ENCODE results near the gene DPF3. TPM values are rescaled to one million over a fixed set of nuclear protein-coding genes. Genes with fewer than 3 reads are reported as not detected.

DPF3 gene
- total RNA-seq, 2 experiments from 2014 or later = 0.48 to 1.2 TPM

DNA sequence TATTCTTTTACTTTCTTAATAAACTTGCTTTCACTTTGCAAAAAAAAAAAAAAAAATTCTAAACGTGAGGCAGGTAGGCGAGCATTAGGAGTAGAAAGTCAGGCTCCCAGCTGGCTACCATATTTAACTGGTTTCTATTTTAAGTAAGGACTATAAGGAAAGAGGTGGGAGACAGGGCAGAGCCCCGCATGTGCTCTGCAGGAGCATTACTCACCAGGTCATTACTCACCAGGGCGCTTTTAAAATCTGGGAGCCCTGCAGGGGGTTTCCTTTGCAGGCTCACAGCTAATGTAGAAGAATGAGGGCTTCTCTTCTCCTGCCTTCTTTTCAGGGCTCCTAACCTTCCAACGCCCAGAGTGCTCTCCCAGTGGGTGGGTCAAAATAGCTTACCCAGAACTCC lies 14.0 kb upstream of the DPF3 start:
- POLR2A ChIA-PET = no interaction called here
- CTCF ChIA-PET = interaction anchor here (1.0 kb wide), 1 partner anchor 393 kb away, joined by 3 read pairs; no protein-coding TSS in a partner anchor

DNA sequence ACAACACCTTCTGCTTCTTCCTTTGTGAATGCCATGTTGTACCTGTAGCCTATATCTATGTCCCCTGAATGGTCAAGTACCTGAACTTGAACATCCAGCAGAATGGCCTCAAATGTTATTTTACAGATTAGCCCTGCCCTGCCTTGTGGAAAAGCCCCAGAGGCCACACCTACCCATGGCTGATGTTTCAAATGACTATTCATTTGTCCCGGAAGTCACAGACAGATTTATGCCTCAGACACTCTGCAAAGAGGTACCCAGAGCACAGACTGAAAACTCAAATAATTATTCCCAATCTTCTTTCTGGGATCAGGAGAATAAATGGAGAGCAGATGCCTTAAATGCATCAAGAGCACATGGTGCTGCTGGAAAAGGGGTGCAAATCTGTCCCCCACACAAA lies 13.0 kb upstream of the DPF3 start:
- ChIA-PET POLR2A (no interaction called here), CTCF (interaction anchor here (1.0 kb wide), 1 partner anchor 392 kb away, joined by 3 read pairs; no protein-coding TSS in a partner anchor)

DNA sequence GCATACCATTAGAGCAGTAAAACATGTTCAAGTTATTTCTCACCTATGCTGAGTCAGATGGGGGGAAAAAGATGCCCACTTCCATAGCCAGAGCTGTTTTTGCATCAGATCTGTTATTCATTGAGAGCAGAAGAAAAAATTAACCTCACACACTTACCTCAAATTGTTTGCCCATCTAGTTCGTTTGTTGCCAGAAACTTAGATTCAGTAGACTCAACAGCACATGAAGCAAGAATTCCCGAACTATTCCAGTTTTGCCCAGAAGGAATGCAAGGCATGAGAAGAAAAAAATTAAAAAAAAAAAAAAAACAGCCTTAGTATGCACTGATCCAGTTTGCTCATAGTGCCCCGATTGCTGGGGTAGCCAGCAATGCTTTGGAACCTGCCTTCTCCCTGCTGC lies 12.4 kb upstream of the DPF3 start:
- POLR2A ChIA-PET = no interaction called here
- CTCF ChIA-PET = interaction anchor here (4.6 kb wide), 1 partner anchor 391 kb away, joined by 54 read pairs; no protein-coding TSS in a partner anchor

DNA sequence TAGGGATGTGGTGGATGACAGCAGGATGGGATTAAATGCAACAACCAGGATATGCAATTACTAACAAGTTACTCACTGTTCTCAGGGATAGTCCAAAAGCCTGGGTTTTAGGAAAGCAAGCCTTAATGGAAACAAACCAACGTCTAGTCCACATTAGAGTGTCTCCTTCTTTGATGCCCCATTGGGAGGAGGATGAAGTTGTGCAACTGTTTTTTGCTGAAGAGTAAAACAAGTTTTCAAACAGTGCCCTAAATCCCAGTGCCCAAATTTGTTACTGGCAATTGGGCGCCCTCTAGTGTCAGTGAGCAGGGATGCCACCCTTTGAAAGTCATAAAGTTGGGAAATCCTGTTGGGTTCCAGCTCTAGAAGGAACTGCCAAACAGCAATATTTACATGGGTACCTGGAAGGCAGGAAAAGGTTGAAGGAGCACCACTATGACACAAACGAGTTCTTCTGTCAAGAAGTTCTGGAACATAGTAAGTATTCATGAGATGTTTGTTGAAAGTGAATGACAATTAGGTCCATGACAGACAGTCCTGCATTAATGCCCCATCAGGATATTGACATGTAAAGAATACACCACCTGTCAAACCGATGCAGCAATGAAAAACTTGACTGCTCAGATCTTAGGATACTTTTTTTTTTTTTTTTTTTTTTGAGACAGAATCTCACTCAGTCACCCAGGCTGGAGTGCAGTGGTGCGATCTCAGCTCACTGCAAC lies 11.1 kb upstream of the DPF3 start:
- CTCF ChIA-PET = interaction anchor here (1.3 to 4.6 kb wide), 3 partner anchors 380 to 389 kb away, joined by 4 to 54 read pairs (median 8); no protein-coding TSS in a partner anchor
- POLR2A ChIA-PET = interaction anchor here (0.6 kb wide), 1 partner anchor 191 kb away, joined by 5 read pairs; no protein-coding TSS in a partner anchor

DNA sequence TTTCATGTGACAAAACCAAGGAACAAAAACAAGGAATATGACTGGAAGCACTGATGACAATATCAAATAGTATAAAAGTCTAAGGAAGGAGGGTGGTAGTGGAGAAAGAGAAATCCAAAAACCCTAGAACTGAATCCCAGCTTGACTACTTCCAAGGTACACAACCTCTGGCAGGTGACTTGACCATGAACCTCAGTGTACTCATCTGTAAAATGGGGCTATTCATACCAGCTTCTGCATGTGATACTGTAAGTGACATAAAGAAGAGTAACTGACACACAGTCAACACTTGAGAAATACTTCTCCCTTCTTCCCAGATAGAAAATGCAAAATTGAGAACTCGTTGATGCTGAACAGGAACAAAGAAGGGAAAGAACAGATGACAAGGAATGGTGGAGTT lies 10.3 kb upstream of the DPF3 start:
- ChIA-PET POLR2A (no interaction called here), CTCF (interaction anchor here (0.8 to 4.6 kb wide), 3 partner anchors 11 to 388 kb away, joined by 3 to 54 read pairs (median 8); partner anchors contain the start of gene DPF3)

DNA sequence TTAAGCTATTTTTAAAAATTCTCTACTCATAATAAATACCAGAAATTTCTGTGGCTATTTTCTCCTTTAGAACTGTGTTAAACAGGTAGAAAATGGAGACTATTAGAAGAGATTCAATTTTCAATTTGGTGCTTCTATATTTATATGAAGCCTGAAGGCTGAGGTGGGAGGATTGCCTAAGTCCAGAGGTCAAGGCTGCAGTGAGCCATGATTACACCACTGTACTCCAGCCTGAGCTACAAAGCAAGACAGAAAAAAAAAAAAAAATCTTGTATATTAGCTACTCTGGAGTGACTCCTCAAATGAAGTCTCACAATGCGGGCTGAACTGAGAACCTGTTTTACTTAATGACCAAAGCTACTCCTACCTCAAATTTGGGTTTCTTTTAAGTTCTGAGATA lies 9.8 kb upstream of the DPF3 start:
- ChIA-PET POLR2A (no interaction called here), CTCF (interaction anchor here (0.8 to 4.6 kb wide), 3 partner anchors 10 to 388 kb away, joined by 3 to 54 read pairs (median 8); partner anchors contain the start of gene DPF3)

DNA sequence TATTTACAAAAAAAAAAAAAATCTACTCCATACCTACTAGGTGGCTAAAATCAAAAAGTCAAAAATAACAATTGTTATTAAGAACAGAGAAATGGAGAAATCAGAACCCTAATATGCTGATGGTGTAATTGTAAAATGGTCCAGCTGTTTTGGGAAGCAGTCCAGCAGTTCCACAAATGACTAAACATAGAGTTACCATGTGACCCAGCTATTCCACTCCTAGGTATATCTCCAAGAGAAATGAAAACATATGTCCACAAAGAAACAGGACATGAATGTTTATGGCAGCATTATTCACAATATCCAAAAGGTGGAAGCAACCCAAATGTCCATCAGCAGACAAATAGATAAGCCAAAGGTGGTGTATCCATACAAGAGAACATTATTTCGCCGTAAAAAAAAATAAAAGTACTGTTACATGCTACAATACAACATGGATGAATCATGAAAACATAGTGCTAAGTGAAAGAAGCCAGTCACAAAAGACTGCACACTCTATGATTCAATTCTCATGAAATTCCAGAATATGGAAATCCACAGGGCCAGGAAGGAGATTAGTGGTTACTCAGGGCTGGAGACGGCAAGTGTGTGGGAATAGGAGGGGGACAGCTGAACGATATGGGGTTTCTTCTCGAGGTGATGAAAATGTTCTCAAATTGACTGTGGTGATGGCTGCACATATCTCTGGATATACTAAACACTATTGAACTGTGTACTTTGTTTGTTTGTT lies 9.1 kb upstream of the DPF3 start:
- ChIA-PET POLR2A (no interaction called here), CTCF (interaction anchor here (4.6 kb wide), 1 partner anchor 387 kb away, joined by 54 read pairs; no protein-coding TSS in a partner anchor)

DNA sequence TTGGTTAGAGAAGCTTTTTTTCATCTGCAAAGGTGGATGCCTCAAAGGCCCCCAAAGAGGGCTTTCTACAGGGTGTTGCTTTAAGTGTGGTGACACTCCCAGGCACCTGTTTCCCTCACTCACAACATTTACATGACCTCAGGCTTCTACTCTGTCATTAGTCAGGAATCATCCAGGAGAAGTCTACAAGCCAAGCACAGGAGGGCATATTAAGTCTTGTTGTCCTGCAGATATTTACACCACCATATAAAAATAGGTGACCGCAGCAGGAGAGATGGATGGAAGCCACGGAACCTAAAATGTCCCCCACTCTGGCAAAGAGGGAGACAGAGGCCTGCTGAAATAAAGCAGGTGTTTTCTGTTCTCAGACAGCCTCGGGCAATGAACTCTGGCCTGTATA lies 7.5 kb upstream of the DPF3 start:
- ChIA-PET POLR2A (no interaction called here), CTCF (no interaction called here)

DNA sequence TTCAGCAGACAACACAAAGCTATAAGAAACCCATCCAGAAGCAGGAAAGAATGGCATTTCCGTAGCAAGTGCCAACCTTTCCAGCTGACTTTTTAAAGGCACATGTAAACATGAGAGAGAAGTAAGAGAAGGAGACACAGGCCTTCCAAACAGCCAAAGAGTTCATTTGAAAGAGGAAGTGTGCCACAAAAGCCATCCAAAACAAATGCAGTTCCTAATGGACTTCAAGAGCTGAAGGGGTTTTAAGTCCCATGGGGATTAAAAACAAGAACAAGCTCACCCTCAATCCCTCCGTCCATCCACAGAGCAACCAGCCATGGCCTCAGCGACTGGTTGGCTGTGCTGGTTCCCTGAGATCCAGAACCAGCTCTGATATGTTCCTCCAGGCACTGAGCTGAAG lies 4.5 kb upstream of the DPF3 start:
- POLR2A ChIA-PET = no interaction called here
- CTCF ChIA-PET = interaction anchor here (1.0 kb wide), 1 partner anchor 11 kb away, joined by 3 read pairs; no protein-coding TSS in a partner anchor

DNA sequence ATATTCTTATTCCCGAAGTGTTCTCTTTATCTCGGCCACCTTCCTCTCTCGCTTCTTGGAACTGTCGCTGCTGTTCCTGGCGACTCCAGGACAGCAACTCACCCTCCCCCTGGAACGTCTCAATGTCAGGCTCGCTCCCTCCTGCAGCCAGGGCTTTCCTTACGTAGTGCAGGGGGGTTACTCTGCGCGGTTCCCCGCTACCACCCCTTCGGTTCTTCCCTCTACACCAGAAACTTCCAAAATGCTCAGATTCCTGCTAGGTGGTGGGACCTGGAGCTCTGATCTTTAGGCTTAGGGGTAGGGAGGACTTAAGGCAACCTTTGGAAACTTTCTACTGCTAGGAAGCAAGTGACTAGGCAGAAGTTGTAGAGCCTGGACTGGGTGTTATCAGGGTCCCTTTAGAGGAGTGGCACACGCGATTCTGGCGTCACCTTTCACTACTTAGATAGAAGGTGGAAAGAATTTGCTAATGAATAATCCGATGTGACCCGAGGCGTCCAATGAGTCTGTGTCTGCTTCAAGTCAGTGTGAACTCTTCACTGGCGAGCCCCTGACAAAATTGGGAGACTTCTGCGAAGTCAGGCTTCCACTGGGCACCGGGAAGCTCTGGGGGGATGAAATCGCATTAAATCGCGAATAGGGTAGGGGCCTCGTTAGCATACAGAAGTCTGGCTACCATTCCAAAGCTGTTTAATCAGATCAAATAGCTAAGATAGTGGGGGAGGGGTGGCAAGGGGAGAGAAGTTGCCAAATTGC lies 900 bp upstream of the DPF3 start:
- POLR2A ChIA-PET = interaction anchor here (0.5 kb wide), 1 partner anchor 596 kb away, joined by 11 read pairs; the partner anchor contains the start of gene RIOX1
- CTCF ChIA-PET = interaction anchor here (1.5 kb wide), 1 partner anchor 376 kb away, joined by 5 read pairs; no protein-coding TSS in a partner anchor

DNA sequence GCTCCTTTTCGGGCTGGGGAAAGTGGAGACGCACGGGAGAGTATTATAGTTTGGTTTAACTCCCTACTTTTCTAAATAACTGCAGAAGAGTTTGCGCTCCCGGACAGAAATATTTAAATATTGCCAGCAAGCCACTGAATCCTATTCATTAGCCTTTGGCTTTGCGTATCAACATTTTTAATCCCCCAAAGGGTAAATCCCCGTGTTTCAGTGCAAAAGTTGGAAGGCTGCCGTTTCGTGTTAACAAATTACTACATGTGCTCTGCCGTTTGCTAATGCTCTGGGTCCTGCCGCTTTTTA lies 372 bp upstream of the DPF3 start:
- ChIA-PET CTCF (interaction anchor here (1.1 to 1.5 kb wide), 2 partner anchors 10 to 375 kb away, joined by 3 to 5 read pairs; no protein-coding TSS in a partner anchor), POLR2A (interaction anchor here (0.5 to 1.2 kb wide), 4 partner anchors 120 to 597 kb away, joined by 3 to 11 read pairs (median 4); partner anchors contain the start of gene RIOX1)

DNA sequence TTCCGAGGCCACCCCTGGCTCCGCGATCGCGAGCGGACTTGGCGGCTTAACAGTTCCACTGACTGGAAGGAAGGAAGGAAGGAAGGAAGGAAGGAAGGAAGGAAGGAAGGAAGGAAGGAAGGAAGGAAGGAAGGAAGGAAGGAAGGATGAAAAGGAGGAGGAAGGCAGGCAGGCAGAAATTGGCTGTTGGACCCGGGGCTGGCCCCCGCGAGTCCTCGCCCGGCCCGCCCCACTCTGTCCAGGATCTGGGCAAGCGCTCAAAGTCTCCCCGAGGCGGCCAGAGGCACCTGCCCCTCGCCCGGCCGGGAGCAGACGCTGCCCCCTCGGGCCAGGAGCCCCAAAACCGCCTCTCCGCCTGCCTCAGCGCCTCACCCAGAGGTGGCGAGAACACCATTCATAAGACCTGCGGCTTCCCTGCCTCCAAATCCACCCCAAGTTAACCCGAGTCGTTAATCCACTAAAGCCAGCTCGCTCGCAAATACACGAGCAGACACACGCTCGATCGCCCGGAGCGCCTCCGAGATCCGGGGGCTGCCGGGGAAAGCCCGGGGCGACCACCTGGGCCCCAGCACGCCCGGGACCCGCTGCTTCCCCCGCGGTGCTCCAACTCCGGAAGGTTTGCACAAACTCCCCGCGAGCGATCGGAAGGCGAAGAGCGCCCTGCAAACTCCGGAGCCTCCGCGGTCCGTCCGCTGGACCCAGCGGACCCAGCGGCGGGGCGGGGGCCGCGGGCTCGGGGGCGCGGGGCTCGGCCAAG lies 844 bp downstream of the DPF3 start:
- ChIA-PET POLR2A (interaction anchor here (1.2 kb wide), 1 partner anchor 374 kb away, joined by 3 read pairs; no protein-coding TSS in a partner anchor), CTCF (interaction anchor here (0.6 to 1.1 kb wide), 2 partner anchors 11 to 325 kb away, joined by 3 read pairs; no protein-coding TSS in a partner anchor)

DNA sequence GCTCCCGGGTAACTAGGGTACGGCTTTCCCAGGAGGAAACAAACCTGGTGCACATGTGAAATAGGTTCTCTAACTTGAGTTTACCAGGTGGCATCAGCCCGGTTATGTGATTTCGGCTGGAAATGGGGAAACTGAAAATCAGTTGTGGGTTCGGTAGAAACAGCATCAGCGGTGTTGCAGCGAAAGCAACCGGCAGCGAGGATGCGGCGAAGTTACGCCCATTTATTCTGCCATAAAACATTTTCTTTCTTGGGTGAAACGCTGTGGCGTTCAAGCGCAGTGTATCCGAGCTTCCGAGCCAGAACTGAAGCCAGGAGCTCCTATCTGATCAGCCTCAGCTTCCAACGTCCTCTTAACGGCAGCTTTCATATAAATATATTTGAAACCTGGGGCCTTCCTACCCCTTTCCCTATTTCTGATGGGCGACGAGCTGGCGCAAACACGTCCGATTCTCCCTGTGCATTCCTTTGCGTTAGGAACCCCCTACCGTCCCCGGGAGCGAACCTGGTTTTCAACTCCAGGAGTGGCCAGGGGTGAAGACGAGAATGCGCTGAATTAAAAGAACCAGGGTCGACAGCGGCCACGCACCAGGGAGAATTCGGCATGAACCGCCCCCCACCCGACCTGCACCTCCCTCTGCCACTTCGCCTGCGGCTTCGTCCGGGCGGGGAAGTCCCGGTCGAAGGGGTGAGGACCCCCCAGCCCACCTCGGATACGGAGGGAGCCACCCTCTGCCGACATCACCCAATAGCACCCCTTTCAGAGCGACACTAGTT lies 1.6 kb downstream of the DPF3 start:
- ChIA-PET POLR2A (no interaction called here), CTCF (interaction anchor here (0.6 kb wide), 2 partner anchors 35 to 325 kb away, joined by 3 to 5 read pairs; no protein-coding TSS in a partner anchor)

DNA sequence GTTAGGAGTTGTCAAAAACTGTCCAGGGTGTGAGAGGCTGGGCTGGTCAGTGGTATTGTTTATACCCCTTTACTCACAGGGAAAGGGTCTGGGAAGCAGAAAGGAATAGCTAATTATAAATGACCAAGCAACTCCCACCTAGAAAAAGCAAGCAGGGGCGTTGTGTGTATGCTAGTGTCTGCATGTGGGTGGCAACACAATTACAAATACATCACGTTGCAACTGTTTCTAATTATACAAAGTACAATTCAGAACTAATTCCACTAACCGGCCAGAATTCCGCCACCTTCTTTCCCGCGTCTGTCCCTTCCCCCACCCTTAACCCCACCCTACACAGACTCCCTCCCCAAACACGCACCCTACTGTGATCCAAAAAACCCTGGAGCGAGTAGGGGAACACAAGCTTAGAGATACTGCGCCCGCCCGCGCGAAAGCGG lies 2.2 kb downstream of the DPF3 start:
- POLR2A ChIA-PET = no interaction called here
- CTCF ChIA-PET = interaction anchor here (0.6 kb wide), 1 partner anchor 36 kb away, joined by 5 read pairs; no protein-coding TSS in a partner anchor

DNA sequence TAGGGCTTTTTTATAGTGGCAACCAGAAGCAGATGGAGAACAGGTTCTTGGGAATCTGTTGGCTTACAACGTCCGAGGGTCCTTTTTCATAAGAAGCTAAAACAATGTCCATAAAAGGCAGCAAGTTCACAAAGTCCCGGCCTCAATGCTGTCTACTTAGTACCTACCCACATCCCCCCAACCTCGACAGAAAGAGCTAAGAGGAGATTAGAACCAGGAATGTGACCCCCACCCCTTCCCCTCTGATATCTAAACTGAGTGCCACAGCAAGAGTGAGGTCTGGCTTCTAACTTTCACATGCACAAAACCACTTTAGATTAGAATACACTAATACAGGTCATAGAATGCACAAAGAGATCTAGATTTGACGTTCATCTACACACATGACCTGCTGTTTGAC lies 4.5 kb downstream of the DPF3 start:
- CTCF ChIA-PET = no interaction called here
- POLR2A ChIA-PET = no interaction called here

DNA sequence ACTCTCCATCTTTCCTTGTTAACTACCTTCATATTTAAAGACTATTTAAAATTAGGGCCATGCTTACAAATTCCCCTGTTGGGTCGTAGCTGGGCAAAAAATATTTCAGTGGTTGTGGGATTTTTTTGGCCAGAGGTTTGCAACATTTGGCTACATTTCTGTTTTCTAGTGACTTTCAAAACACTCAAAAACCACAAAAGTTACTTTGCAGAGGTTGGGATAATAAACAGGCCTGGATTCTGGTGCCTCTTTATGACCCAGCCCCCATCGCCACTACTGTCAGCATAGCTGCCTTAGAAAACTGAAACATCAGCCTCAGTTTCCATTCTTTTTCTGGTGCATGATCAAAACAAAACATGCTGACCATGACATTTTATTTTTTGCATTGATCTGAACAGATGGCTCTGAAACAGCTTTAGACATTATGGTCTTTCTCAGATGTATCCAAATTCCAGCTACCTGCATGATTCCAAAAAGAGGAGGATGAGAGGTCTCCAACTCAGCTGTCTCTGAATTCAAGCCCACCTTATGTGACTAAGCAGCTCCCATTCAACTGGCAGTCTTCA lies 5.2 kb downstream of the DPF3 start:
- ChIA-PET POLR2A (no interaction called here), CTCF (interaction anchor here (1.1 kb wide), 1 partner anchor 10 kb away, joined by 3 read pairs; no protein-coding TSS in a partner anchor)

DNA sequence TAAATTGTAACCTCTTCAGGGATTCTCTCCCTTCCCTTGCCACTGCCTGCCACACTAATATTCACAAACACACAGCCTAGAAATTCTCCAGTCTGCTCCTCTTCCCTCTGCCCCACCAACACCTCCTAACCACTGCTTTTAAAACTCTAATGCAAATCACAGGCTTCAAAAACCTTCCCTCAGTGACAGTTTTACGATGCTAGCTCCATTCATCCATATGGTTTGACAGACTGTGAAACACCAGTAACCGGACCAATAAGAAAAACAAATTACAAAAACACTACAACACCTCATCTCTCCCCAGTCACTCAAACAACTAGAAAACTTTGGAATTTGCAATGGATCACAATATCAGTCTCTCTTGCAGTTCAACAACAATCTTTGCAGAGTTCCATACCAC lies 5.7 kb downstream of the DPF3 start:
- ChIA-PET CTCF (interaction anchor here (1.1 kb wide), 1 partner anchor 10 kb away, joined by 3 read pairs; no protein-coding TSS in a partner anchor), POLR2A (no interaction called here)

DNA sequence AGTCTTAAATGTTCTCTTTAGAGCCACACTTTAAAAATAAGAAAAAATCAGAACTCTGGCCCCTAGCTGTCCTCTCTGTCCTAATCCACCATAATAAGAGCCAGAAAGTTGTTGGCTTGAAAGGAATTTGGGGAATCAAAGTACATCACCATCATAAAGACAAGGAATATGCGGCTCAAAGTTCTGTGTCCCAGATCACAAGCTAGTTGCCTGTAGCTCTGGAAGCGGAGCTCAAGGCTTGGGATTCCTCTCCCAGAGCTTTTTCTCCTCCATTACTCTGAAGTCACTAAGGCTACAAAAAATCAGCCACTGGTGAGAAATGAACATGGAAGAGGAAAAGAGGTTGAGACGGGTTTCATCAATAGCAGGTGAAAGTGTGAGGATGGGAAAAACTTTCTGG lies 6.4 kb downstream of the DPF3 start:
- ChIA-PET CTCF (interaction anchor here (1.1 kb wide), 1 partner anchor 11 kb away, joined by 3 read pairs; no protein-coding TSS in a partner anchor), POLR2A (no interaction called here)

Measured in activated CD8-positive, alpha-beta memory T cell treated with anti-CD3 and anti-CD28 coated beads for 36 hours (primary cell).